ENCODE data around the gene TMEM270.
"Not testable (repeated sequence)": the region's sequence is repeated elsewhere in the genome, so short reads cannot be mapped to it uniquely, and the experiment has no call there.

Gene TMEM270

GRCh38 chr7:73861305-73861704 lies 346 bp downstream of the TMEM270 start:
- DNase-seq (ENCODE audit: low spot score), result no peak

- no peak for DNase-seq (ENCODE audit: low spot score)
These were observed 4.2 kb downstream of the TMEM270 start for GRCh38 chr7:73864981-73865711.

GRCh38 chr7:73865738-73866445 lies 4.9 kb downstream of the TMEM270 start:
- no peak for DNase-seq (ENCODE audit: low spot score)

GRCh38 chr7:73866446-73866767 lies 5.4 kb downstream of the TMEM270 start:
- DNase-seq (ENCODE audit: low spot score), result no peak

GRCh38 chr7:73869011-73869798 lies 8.2 kb downstream of the TMEM270 start:
- DNase-seq (ENCODE audit: low spot score), result no peak

- DNase-seq (ENCODE audit: low spot score), result no peak
These were observed 9.1 kb downstream of the TMEM270 start for GRCh38 chr7:73870041-73870492.

GRCh38 chr7:73871163-73872011 lies 10.4 kb downstream of the TMEM270 start:
- no peak for DNase-seq (ENCODE audit: low spot score)

- DNase-seq (ENCODE audit: low spot score), result no peak
These were observed 11.3 kb downstream of the TMEM270 start for GRCh38 chr7:73872056-73872908.

GRCh38 chr7:73876361-73876760 lies 15.4 kb downstream of the TMEM270 start:
- DNase-seq (ENCODE audit: low spot score), result no peak

- no peak for DNase-seq (ENCODE audit: low spot score)
These were observed 16.0 kb downstream of the TMEM270 start for GRCh38 chr7:73876973-73877372.

GRCh38 chr7:73879977-73880681 lies 19.2 kb downstream of the TMEM270 start:
- DNase-seq (ENCODE audit: low spot score), result no peak

- DNase-seq (ENCODE audit: low spot score), result no peak
These were observed 19.9 kb downstream of the TMEM270 start for GRCh38 chr7:73880755-73881328.

GRCh38 chr7:73881352-73882046 lies 20.5 kb downstream of the TMEM270 start:
- DNase-seq (ENCODE audit: low spot score), result no peak

GRCh38 chr7:73882047-73882402 lies 21.1 kb downstream of the TMEM270 start:
- no peak for DNase-seq (ENCODE audit: low spot score)

GRCh38 chr7:73884867-73885422 lies 24.0 kb downstream of the TMEM270 start:
- DNase-seq (ENCODE audit: low spot score), result not testable (repeated sequence)

GRCh38 chr7:73885433-73885974 lies 24.5 kb downstream of the TMEM270 start:
- DNase-seq (ENCODE audit: low spot score), result no peak

GRCh38 chr7:73885975-73886798 lies 25.2 kb downstream of the TMEM270 start:
- no peak for DNase-seq (ENCODE audit: low spot score)

- DNase-seq (ENCODE audit: low spot score), result no peak
These were observed 26.8 kb downstream of the TMEM270 start for GRCh38 chr7:73887762-73888161.

Measured in activated CD4-positive, alpha-beta T cell treated with anti-CD3 and anti-CD28 coated beads, Interleukin-2, Interleukin-4, amounts not matched to agents 100 ng/mL and 50 ng/mL, durations not matched to agents 16 hours and 8 hours (primary cell).